A673 (cell line): ENCODE measurements around the gene THOC5.
"Not testable (repeated sequence)": the region's sequence is repeated elsewhere in the genome, so short reads cannot be mapped to it uniquely, and the experiment has no call there.

Source experiments
- CTCF ChIP-seq: fragments of 300-800, 200-600 bp; sonication (generic); conservative IDR thresholded peaks from 2 replicates; pipeline ENCODE4 v1.5.1; 2017; ENCODE audit warnings: low read depth, mild to moderate bottlenecking, antibody characterized with exemption, low read length, moderate library complexity, mixed read lengths
- EZH2 ChIP-seq: fragments of 200-600 bp; sonication (generic); IDR thresholded peaks from 2 replicates; pipeline ENCODE4 v1.6.1; 2017; ENCODE audit warnings: borderline replicate concordance, low read depth, mild to moderate bottlenecking, mixed read lengths, antibody characterized with exemption, low read length; ENCODE audit not compliant: poor library complexity, severe bottlenecking

- not testable (repeated sequence) for TF ChIP-seq CTCF, EZH2
These were observed 8.5 kb downstream of the THOC5 start for GRCh38 chr22:29545045-29545444.
